ENCODE results near the gene POLR2J3.
"Not testable (repeated sequence)": the region's sequence is repeated elsewhere in the genome, so short reads cannot be mapped to it uniquely, and the experiment has no call there.

GRCh38 chr7:102574607-102575006 is 2.2 kb upstream of the POLR2J3 start:
- not testable (repeated sequence) for TF ChIP-seq CTCF, POLR2A (IDR thresholded peaks at IDR 0.05)

All from right lobe of liver (tissue), 4 donors.